Upper lobe of left lung (tissue), 4 donors: ENCODE data around the gene FGF23.

Source experiments
- CTCF ChIP-seq, 6 experiments: fragments of 450-650 bp in 4 of 6; fragments of 200-600 bp in 2 of 6; sonication (generic) in 2 of 6; IDR thresholded peaks; one replicate each; pipeline ENCODE4 v1.5.1; 2016 to 2019; ENCODE audit warnings: antibody characterized with exemption in 6 of 6
- EP300 ChIP-seq, 4 donors: sonication (generic); formaldehyde crosslinking; IDR thresholded peaks; one replicate each; pipeline ENCODE4 v1.5.1; 2017; ENCODE audit warnings: antibody characterized with exemption in 4 of 4, control low read depth in 2 of 4
- POLR2AphosphoS5 ChIP-seq, 2 donors: sonication (generic); formaldehyde crosslinking; IDR thresholded peaks; one replicate each; pipeline ENCODE4 v1.5.1; 2017; ENCODE audit warnings: antibody characterized with exemption in 2 of 2

GRCh38 chr12:4418913-4419312 is 39.4 kb upstream of the FGF23 start:
- TF ChIP-seq POLR2AphosphoS5 (IDR thresholded peaks at IDR 0.05) (no peak), CTCF (IDR thresholded peaks at IDR 0.05) (no peak), EP300 (IDR thresholded peaks at IDR 0.05) (no peak)
